GM21619 (cell line): ENCODE results near the gene INPP5F.
"Not testable (repeated sequence)": the region's sequence is repeated elsewhere in the genome, so short reads cannot be mapped to it uniquely, and the experiment has no call there.

Experiments used
- ATAC-seq: cut with Tn5 transposase; IDR thresholded peaks from one replicate; pipeline ENCODE4 v1.9.1; 2021; ENCODE audit not compliant: unreplicated experiment

Gene INPP5F

DNA sequence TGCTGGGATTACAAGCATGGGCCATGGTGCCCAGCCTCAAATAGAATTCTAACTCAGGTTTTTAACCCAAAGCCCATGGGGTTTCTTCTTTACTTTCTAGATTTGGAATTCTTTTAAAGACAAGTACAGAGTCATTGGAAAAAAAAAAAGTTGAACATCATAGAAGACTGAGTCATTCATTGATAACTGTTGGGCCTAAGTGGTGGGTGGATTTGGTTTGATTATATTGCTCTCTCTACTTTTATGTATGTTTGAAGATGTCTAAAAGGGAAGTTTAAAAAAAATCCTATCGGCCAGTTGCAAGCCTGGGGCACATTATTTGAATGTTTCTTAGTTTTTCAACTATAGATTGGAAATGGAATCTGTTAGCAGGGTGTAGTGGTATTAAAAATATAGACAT, 49.7 kb downstream of the INPP5F start:
- no peak for ATAC-seq

DNA sequence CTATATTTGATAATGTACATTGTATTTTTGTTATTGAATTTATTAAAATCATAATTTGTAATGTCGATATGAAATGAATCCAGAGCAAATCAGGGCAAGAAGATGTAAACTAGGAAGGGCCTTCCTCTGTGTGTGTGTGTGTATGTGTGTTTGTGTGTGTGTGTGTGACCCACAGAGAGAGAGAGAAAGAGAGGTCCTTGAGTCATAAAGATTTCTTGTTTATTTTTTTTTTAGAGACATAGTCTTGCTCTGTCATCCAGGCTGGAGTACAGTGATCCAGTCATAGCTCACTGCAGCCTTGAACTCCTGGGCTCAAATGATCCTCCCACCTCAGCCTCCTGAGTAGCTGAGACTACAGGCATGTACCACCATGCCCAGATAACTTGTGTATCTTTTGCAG, 50.7 kb downstream of the INPP5F start:
- ATAC-seq = no peak

DNA sequence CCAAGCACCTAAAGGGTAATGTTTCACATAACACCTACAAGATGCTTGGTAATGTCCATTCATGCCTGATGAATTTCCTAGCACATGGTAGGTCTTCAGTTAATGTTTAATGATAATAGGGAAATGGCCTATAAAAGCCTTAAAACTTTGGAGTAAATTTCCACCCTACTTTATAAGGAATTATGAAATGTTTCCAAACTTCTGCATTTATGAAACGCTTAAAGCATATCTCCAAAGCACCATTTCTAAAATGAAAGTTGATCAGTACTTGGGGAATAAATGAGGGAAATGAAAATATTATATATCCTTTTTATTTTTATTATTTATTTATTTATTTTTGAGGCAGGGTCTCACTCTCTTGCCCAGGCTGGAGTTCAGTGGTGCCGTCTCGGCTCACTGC, 51.8 kb downstream of the INPP5F start:
- no peak for ATAC-seq

DNA sequence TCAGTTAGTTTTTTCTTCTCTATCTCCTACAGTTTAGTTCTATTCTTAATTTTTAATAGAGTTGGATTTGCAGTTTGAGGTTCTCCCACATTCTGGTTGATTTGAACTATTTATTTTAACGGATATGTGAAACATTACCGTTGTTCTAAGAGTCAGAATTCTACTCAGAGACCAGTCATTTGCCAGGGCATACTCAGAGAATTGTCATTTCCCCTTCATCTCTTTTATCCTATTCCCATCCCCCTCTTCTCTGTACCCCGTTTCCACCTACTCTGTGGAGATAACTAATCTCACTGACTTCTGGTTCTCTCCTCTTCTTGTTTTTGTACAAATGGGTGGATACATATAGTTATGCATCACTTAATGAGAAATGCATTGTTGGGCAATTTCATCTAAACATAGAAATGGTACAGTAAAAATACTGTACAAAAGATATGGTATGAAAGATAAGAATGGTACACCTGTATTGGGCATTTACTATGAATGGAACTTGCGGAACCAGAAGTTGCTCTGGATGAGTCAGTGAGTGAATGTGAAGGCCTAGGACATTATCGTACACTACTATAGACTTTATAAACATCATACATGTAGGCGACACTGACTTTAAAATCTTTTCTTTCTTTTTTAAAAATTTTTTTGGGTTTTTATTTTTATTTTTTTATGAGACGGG, 53.1 kb downstream of the INPP5F start:
- ATAC-seq = no peak

DNA sequence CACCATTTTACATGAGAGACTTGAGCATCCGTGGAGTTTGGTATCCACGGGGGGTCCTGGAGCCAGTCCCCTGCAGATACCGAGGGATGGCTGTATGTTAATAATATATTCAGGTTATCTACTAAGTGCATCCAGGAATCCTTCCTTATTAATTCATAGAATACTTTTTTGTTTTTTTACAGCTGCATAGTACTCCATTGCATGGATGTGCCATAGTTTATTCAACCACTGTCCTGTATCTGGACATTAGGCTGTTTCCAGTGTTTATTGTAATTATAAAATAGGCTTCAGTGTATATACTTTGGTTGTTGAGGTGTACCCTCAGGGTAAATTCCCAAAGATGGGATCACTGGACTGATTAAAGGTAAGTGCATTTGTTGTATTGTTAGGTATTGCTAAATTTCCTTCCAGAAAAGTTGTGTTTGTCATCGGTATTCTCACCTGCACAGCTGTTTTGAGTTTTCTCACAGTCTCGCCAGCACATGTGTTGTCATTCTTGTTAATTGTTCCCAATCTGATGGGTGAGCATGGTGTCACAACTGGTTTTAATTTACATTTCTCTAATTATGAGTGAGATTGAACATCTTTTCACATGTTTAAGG, 55.1 kb downstream of the INPP5F start:
- no peak for ATAC-seq

DNA sequence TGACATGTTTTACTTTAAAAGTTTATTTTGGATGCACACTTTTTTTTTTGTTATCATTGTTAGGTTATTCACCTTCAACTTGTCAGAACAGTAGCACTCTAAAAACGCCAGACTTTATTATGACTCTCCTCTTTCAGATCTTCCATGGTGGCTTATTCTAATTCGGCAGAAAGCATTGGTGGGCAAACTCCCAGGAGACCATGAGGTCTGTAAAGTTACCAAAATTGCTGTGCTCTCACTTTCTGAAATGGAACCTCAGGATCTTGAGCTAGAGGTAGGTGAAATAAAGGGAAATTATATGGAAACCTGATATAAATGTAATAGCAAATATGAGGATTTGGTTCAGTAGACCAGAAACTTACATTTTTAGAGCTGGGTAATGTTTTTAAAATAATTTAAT, 55.6 kb downstream of the INPP5F start:
- no peak for ATAC-seq

DNA sequence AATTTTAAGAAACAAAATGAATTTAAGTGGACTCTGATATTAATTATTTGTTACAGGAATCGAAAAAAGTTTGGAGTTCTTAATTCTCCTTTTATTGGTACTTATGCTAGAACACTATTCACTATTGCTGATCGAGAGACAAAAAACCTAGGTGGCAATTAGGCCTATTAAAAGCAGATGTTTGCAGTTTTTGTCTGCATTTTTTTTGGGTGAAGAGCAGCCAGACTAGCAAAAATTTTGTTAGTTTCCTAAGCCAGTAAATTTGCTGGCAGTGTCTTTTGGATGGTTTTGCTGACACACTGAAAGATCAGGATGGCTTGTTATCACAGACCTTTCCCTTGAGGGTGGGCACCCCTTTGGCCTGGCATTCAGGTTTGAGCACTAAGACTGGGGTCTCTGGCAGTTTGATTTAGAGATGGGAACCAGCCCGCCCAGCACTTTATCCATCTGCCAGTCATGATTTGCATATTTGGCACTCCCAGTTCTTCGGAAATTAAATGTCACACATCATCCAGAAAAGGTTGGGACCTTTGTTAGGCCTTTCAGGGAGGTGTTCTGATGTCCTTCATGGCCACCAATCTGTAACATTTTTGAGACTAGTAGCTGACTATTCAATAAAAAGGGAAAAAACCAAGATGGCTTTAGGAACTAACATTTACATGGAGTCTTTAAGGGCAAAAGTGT, 57.3 kb downstream of the INPP5F start:
- ATAC-seq = no peak

DNA sequence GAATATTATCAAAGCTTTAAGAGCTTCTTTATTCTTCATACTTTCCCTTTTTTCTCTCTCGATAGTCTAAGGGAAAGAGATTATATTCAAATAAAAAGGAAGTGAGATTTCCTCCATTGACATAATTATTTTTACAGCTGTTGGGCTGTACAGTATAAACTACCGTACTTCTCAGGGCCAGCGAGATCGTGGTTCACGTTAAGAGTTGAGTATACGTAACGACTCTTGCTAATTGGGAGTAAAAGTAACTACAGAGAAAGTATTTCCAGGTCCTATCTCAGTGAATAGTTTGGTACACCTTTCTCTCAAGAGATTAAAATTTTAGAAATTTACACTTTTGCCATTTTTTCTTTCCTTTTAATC, 57.8 kb downstream of the INPP5F start:
- no peak for ATAC-seq

DNA sequence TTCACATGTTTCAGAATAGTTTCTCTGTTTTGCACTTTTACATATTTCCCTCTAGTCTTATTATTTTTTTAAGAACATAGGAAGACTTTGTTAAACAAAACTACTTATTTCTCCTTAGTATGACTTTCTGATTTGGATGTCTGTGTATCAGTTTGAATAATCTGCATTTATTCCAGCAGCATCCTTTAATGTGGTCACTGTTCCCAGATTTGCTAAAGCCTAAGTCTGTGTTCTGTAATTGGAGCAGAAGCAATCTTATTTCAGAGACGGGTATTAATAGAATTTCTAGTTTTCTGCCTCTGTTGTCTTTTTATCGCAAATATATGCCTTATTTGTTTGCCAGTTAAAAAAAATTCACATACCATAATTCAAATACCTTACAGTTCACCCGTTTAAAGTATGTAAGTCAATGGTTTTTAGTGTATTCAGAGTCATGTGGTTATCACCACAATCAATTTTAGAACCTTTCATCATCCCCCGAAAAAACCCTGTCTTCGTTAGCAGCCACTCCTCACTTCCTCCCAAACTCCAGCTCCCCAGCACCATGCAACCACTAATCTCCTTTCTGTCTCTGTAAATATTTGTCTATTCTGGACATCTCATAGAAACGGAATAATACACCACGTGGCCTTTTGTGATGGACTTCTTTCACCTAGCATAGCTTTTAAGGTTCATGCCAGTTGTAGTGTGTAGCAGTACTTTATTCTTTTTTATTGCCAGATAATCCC, 58.7 kb downstream of the INPP5F start:
- ATAC-seq = peak; percentile 77

DNA sequence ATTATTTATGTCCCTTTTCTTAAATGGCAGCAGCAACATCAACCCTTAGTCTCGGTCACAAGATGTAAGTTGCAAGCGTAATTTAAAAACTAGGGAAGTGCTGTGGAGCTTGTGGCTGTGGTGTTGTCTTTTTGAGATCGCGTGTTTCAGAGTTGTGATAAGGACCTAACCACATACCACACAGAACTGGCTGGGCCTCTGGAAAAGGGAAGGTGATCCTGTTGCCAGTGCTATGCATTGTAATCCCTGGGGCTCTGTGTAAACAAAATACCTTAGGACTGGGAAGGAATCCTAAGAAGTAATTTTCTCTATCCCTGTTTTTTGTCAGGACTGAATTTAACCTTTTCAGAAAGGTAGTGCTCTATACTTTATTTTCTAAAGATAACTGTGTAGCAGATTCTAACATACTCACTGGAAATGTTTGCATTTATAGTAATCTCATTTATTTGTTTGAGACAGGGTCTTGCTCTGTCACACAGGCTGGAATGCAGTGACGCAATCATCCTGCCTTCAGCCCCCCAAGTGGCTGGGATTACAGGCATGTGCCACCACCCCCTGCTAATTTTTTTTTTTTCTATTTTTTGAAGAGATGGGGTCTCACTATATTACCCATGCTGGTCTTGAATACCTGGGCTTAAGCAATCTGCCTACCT, 60.4 kb downstream of the INPP5F start:
- ATAC-seq = no peak

DNA sequence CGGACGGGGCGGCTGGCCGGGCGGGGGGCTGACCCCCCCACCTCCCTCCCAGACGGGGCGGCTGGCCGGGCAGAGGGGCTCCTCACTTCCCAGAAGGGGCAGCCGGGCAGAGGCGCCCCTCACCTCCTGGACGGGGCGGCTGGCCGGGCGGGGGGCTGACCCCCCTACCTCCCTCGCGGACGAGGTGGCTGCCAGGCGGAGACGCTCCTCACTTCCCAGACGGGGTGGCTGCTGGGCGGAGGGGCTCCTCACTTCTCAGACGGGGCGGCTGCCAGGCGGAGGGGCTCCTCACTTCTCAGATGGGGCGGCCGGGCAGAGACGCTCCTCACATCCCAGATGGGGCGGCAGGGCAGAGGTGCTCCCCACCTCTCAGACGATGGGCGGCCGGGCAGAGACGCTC, 69.3 kb downstream of the INPP5F start:
- not testable (repeated sequence) for ATAC-seq

DNA sequence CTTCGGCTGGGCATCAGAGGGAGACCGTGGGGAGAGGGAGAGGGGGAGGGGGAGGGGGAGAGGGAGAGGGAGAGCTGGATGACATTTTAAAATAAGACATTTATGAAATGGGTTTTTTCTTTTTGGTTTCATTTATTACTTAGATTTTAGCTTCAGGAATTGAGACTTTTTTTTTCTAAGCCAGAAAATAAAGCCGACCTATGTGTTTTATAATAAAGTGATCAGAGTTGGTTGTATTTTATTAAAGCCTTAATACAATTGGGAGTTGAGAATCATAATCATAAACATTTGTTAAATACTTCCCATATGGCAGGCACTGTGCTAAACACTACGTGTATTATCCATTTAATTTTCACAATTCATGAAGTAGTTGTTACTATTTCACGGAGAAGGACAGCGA, 70.2 kb downstream of the INPP5F start:
- no peak for ATAC-seq

DNA sequence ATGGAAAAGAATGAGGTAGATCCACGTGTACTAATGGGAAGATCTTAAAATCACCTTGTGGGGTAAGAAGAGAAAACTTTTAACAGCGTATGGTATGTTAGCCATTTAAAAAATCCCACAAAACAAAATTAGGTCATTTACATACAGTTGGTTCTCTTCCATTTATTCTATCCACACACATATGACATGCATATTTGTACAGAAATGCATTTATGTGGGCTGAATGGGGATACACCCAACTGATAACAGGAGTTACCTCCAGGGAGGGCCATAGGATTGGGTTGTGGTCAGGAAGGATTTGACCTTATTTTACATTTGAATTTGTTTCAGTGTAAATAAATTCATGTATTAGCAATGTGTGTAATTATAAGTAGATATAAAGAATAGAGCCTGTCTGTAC, 75.3 kb downstream of the INPP5F start:
- ATAC-seq = no peak

DNA sequence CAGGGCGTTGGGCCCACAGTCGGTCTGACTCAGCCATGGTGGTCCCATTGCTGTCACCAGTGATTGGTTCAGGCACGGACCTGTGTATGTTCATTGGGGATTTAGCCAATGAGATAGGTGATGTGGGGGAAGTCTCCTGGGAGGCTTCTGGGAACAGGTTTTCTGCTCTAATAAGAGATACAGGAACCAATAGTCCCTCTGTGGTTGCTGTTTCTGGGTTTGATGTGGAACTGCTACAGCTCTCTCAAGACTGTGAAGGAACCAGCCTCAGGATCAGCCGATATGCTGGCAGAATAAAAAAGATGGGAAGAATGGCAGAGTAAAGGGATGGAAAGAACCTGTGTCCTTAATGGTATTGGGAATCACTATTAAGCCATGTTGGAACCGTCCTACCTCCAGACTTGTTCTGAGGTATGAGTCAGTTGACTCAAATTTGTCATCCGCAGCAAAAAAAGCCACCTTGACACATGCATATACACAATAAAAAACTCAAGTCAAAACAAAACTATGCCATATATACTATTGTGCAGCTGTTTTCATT, 76.2 kb downstream of the INPP5F start:
- ATAC-seq = no peak

DNA sequence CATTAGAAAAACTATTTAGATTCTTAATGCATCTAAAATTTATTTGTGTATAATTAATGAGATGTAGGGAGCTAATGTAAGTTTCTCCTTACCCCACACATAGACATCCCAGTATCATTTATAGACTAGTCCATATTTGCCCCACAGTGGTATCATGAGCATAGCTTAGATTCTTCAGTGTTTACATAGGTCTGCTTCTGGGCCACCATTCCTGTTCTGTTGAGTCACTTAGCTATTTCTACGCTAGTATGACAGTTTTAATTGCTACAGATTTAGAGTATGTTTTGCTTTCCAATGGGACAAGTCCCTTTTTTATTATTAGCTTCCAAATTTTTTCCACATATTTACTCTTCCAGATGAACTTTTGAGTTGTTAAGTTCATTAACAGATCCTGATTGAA, 77.4 kb downstream of the INPP5F start:
- ATAC-seq = no peak

DNA sequence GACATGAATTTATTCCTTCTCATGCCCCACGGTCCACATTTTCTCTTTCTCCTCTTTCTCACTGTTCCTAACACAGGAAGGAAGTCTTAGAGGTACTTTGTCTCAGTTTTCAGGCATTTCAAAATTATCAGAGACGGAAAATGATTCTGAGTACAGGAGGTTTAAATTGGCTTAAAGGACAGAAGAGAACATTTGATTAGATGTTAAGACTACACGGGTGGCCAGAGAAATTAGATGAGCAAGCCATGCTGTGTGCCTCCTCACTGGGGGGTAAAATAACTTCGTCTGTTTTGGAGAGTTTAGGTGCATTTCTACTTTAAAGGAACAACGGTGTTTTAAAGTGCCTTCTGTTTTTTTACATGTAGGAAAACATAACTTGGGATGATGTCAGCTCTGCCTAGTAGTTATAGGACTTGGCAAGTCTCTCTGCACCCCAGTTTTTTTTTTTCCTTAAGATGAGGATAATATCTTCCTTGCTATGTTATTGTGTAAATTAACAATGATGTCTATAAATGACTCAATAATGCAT, 79.9 kb downstream of the INPP5F start:
- no peak for ATAC-seq

DNA sequence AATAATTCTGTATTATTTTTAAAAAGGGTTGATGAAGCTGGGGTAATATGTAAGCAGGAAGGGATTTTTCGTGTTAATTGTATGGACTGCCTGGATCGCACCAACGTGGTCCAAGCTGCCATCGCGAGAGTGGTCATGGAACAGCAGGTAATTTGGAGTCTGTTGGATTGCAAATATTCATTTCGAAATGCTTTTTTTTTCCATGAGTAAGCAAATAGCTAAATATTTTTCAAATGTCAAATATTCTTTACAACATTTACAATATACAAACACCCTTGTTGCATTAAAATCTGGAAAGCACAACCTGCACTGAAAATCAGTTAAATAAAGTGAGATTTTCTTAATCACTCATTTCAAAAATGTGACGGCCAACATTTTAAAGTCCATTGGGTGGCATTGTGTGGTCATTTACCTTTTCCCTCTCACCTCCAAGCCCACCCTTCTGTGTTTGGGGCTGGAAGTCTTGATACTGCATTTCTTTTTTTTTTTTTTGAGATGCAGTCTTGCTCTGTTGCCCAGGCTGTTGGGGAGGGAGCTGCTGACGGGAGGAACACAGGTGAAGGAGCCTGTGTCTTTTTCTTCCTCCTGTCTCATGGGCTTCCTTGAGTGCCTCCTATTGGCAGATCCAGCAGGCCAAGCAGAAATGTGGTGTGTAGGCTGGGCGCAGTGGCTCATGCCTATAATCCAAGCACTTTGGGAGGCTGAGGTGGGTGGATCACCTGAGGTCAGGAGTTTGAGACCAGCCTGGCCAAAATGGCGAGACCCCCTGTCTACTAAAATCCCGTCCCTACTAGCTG, 80.7 kb downstream of the INPP5F start:
- no peak for ATAC-seq

DNA sequence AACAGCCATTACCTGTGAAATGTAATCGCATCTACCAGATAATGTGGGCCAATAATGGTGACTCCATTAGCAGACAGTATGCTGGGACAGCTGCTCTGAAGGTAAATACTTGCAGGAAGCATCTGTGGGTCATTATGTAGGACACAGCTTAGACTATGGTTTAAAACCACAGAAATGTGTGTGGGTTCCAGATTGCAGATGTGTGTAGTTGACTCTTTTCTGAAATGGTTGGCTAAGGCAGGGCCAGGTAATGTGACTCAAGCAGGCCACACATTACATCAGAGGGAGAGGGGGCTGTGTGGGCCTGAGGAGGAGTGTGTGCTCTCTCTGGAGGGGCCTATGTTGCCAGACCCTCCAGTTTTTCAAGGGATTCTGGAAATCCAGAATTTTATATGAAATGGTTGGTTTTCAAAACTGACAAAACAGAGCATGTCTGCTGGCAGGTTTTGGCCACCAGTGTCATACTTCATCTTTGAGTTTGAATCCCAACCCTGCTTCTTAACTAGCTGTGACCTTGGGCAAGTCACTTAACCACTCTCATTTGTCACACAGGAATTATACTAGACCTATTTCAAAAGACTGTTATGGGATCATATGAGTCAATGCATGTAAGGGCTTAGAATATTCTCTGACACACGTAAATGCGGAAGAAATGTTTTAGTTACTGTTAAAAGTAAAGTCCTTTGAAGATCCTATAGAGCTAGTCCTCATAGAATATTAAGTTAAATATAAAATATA, 82.3 kb downstream of the INPP5F start:
- no peak for ATAC-seq

DNA sequence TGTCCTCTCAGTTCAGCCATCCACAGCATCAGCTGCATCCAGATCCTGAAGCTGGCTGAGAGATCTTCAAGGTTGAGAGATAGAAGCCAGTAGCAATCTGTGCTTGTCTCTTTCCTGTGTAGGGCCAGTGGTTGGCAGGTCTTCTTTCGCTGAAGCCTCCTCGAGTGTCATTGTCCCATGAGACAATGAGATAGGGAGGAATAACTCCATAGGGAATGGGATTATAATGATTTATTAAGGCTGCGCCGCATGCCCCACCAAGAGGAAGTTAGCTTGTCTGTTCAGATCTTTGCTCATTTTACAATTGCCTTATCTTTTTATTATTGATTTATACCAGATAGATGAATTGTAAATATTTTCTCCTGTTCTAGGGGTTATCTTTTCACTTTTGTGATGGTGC, 85.3 kb downstream of the INPP5F start:
- no peak for ATAC-seq
